ENCODE measurements around the gene RBM27.

- TF ChIP-seq, protein P1, sequence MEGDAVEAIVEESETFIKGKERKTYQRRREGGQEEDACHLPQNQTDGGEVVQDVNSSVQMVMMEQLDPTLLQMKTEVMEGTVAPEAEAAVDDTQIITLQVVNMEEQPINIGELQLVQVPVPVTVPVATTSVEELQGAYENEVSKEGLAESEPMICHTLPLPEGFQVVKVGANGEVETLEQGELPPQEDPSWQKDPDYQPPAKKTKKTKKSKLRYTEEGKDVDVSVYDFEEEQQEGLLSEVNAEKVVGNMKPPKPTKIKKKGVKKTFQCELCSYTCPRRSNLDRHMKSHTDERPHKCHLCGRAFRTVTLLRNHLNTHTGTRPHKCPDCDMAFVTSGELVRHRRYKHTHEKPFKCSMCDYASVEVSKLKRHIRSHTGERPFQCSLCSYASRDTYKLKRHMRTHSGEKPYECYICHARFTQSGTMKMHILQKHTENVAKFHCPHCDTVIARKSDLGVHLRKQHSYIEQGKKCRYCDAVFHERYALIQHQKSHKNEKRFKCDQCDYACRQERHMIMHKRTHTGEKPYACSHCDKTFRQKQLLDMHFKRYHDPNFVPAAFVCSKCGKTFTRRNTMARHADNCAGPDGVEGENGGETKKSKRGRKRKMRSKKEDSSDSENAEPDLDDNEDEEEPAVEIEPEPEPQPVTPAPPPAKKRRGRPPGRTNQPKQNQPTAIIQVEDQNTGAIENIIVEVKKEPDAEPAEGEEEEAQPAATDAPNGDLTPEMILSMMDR (IDR thresholded peaks at IDR 0.05) = no peak
- TF ChIP-seq SIN3A (IDR thresholded peaks at IDR 0.05; ENCODE audit: borderline replicate concordance, insufficient read depth, low read depth, low read length) (no peak), POLR2AphosphoS5 (IDR thresholded peaks at IDR 0.05; ENCODE audit: low read depth, low read length) (no peak)
- TF ChIP-seq, protein P2, sequence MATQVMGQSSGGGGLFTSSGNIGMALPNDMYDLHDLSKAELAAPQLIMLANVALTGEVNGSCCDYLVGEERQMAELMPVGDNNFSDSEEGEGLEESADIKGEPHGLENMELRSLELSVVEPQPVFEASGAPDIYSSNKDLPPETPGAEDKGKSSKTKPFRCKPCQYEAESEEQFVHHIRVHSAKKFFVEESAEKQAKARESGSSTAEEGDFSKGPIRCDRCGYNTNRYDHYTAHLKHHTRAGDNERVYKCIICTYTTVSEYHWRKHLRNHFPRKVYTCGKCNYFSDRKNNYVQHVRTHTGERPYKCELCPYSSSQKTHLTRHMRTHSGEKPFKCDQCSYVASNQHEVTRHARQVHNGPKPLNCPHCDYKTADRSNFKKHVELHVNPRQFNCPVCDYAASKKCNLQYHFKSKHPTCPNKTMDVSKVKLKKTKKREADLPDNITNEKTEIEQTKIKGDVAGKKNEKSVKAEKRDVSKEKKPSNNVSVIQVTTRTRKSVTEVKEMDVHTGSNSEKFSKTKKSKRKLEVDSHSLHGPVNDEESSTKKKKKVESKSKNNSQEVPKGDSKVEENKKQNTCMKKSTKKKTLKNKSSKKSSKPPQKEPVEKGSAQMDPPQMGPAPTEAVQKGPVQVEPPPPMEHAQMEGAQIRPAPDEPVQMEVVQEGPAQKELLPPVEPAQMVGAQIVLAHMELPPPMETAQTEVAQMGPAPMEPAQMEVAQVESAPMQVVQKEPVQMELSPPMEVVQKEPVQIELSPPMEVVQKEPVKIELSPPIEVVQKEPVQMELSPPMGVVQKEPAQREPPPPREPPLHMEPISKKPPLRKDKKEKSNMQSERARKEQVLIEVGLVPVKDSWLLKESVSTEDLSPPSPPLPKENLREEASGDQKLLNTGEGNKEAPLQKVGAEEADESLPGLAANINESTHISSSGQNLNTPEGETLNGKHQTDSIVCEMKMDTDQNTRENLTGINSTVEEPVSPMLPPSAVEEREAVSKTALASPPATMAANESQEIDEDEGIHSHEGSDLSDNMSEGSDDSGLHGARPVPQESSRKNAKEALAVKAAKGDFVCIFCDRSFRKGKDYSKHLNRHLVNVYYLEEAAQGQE (IDR thresholded peaks at IDR 0.05; ENCODE audit: insufficient read depth in 1 of 2, low read depth in 2 of 2, low read length in 1 of 2) = no peak
Observed at GRCh38 chr5:146188358-146188757, 15.0 kb upstream of the RBM27 start.

Data from Panc1 (cell line).